Stimulated activated CD8-positive, alpha-beta memory T cell treated with anti-CD3 and anti-CD28 coated beads, Interleukin-15, amount 100 ng/mL, for 4 hours (primary cell): ENCODE results near the gene SH2D3A.

Experiments
- DNase-seq, 2 donors: peaks; one replicate each; pipeline ENCODE4 v3.0.0-alpha.2; 2020; ENCODE audit warnings: low read depth in 2 of 2

Gene SH2D3A

GRCh38 chr19:6708346-6708745 lies 58.9 kb downstream of the SH2D3A start:
- DNase-seq, result no peak

- no peak for DNase-seq
Measured at GRCh38 chr19:6707658-6708018, 59.6 kb downstream of the SH2D3A start.

GRCh38 chr19:6707011-6707657 lies 60.1 kb downstream of the SH2D3A start:
- no peak for DNase-seq

GRCh38 chr19:6706633-6706958 lies 60.6 kb downstream of the SH2D3A start:
- no peak for DNase-seq

GRCh38 chr19:6705931-6706632 lies 61.2 kb downstream of the SH2D3A start:
- DNase-seq, result no peak
